ENCODE measurements around the gene LRRC8D. TPM values are rescaled to one million over a fixed set of nuclear protein-coding genes. Genes with fewer than 3 reads are reported as not detected.

LRRC8D gene
- total RNA-seq, 1 experiment from 2014 or later, result 15.0 TPM

GRCh38 chr1:89898695-89899470, 78.1 kb downstream of the LRRC8D start (continued):
- TF ChIP-seq EZH2phosphoT487 (IDR thresholded peaks at IDR 0.05; ENCODE audit: borderline replicate concordance) (no peak), TCF7L2 (IDR thresholded peaks at IDR 0.05; ENCODE audit: borderline replicate concordance, extremely low read depth, insufficient read depth, insufficient read length) (no peak), POLR2A (IDR thresholded peaks at IDR 0.05; ENCODE audit: borderline replicate concordance, extremely low read depth, insufficient read depth, insufficient read length) (no peak), ATF3 (IDR thresholded peaks at IDR 0.05) (no peak), JUND (IDR thresholded peaks at IDR 0.05) (no peak)

GRCh38 chr1:89900323-89900722, 79.5 kb downstream of the LRRC8D start:
- DNase-seq (ENCODE audit: low read depth, low spot score) (no peak), ATAC-seq (no peak)
- H3K9me2 ChIP-seq (ENCODE audit: insufficient read depth), result no peaks in the 10 kb centered on the region
- BruUV-seq (replicated peaks), result no TSS peak
- ChIA-PET POLR2A (no interaction called here), RAD21 (ENCODE audit: low non-redundant PET in 1 of 2, low total read pairs in 2 of 2, uncharacterized antibody in 2 of 2, unreplicated experiment in 2 of 2) (no interaction called here), CTCF (no interaction called here)
- no peak overlapping the region for H2AFZ ChIP-seq (ENCODE audit: low read depth, low read length, poor library complexity, severe bottlenecking)
- H3K27ac ChIP-seq (ENCODE audit: low read depth, low read length), result no peak overlapping the region
- TF ChIP-seq EGR1 (IDR thresholded peaks at IDR 0.05; ENCODE audit: low read depth), result no peak
- no peak for TF ChIP-seq TCF7L2 (IDR thresholded peaks at IDR 0.05; ENCODE audit: borderline replicate concordance, extremely low read depth, insufficient read depth, insufficient read length)
- no peak for TF ChIP-seq POLR2AphosphoS5 (IDR thresholded peaks at IDR 0.05; ENCODE audit: low read depth, low read length)
- TF ChIP-seq CEBPB (IDR thresholded peaks at IDR 0.05; ENCODE audit: low read depth), result no peak
- TF ChIP-seq CTCF (IDR thresholded peaks at IDR 0.05 in 2 of 3, conservative IDR thresholded peaks at IDR 0.05 in 1 of 3; ENCODE audit: borderline replicate concordance in 1 of 3, insufficient read depth in 1 of 3, low read depth in 2 of 3, low read length in 2 of 3), result no peak
- no peak for TF ChIP-seq FOSL1 (IDR thresholded peaks at IDR 0.05; ENCODE audit: low read depth)
- no peak for TF ChIP-seq POLR2A (IDR thresholded peaks at IDR 0.05; ENCODE audit: borderline replicate concordance, extremely low read depth, insufficient read depth, insufficient read length)
- H3K9me3 ChIP-seq (ENCODE audit: control insufficient read depth in 1 of 2, insufficient read depth in 1 of 2, low read depth in 1 of 2, low read length in 2 of 2), result no peaks in the 10 kb centered on the region
- no peaks in the 10 kb centered on the region for H4K20me1 ChIP-seq (ENCODE audit: insufficient read depth)
- intact Hi-C loops (cut with micrococcal nuclease), result no loop called here
- no peak overlapping the region for H3K4me3 ChIP-seq (replicated peaks in 1 of 2; ENCODE audit: low read depth in 1 of 2, low read length in 2 of 2)
- no peaks in the 10 kb centered on the region for H3K79me2 ChIP-seq (ENCODE audit: insufficient read depth, low read length)
- no peak overlapping the region for H3K4me2 ChIP-seq (ENCODE audit: low read length)
- H3K9ac ChIP-seq (ENCODE audit: low read length), result no peak overlapping the region
- no peaks in the 10 kb centered on the region for H3K36me3 ChIP-seq (ENCODE audit: control insufficient read depth in 1 of 2, insufficient read depth in 2 of 2, low read length in 2 of 2)
- no peaks in the 10 kb centered on the region for H3K4me1 ChIP-seq (ENCODE audit: control insufficient read depth in 1 of 2, insufficient read depth in 2 of 2, low read length in 2 of 2)
- H3K27me3 ChIP-seq (ENCODE audit: insufficient read depth, low read length), result no peaks in the 10 kb centered on the region

Data from HCT116 (cell line).